ENCODE data around the gene DGKG.

Gene DGKG

DNA sequence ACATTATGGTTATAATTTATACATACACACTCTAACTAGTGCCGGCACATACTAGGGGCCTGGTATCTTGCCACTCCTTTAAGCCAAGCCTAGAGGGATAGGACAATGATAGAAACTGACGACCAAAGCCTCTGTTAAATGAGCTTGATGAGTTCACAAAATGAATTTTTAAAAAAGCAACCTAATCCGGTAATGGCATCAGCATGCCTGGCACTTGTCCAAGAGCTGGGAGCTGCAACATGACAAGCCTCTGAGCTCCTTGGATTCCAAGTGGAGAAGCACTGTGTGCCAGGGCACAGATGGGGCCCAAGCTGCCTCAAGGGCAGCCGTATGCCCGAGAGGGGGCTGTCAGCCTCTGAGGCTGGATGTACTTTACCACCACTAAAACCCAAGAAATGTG is 262.9 kb downstream of the DGKG start:
- no peak overlapping the region for H3K4me3 ChIP-seq (ENCODE audit: low read depth, low read length)
- TF ChIP-seq, protein P1, sequence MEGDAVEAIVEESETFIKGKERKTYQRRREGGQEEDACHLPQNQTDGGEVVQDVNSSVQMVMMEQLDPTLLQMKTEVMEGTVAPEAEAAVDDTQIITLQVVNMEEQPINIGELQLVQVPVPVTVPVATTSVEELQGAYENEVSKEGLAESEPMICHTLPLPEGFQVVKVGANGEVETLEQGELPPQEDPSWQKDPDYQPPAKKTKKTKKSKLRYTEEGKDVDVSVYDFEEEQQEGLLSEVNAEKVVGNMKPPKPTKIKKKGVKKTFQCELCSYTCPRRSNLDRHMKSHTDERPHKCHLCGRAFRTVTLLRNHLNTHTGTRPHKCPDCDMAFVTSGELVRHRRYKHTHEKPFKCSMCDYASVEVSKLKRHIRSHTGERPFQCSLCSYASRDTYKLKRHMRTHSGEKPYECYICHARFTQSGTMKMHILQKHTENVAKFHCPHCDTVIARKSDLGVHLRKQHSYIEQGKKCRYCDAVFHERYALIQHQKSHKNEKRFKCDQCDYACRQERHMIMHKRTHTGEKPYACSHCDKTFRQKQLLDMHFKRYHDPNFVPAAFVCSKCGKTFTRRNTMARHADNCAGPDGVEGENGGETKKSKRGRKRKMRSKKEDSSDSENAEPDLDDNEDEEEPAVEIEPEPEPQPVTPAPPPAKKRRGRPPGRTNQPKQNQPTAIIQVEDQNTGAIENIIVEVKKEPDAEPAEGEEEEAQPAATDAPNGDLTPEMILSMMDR (IDR thresholded peaks at IDR 0.05; ENCODE audit: insufficient read depth, low read length, missing control alignments), result no peak
- no peak for DNase-seq (ENCODE audit: low read depth, low spot score)
- CTCF ChIA-PET, result interaction anchor here (0.9 to 2.5 kb wide), 5 partner anchors 18 to 178 kb away, joined by 3 to 8 read pairs (median 6); no protein-coding TSS in a partner anchor
- POLR2A ChIA-PET, result interaction anchor here (0.5 to 2.8 kb wide), 2 partner anchors 9 to 168 kb away, joined by 4 to 14 read pairs; partner anchors contain the start of gene ETV5

DNA sequence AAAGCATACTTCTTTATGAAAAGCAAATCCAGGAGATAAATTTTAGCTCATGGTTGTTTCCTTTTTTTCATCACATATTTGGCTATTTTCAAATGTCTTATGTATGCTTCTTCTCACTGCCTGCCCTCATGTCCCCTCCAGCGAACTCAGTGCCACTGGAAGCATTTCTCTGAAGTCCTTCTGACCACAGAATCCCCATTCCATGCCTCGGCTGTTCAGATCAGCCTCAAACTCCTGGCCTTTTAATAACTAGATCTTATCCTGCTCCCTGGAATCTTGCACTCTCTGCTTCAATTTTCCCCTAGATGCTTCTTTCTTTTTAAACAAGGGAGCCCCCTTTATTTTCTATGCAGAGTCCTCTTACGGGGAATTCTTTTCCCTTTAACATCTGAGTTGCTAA is 263.3 kb downstream of the DGKG start:
- H3K4me3 ChIP-seq (ENCODE audit: low read depth, low read length), result no peak overlapping the region
- TF ChIP-seq, protein P1 (IDR thresholded peaks at IDR 0.05; ENCODE audit: insufficient read depth, low read length, missing control alignments), result no peak
- no peak for DNase-seq (ENCODE audit: low read depth, low spot score)
- CTCF ChIA-PET, result interaction anchor here (0.9 to 2.5 kb wide), 6 partner anchors 17 to 441 kb away, joined by 3 to 8 read pairs (median 6); no protein-coding TSS in a partner anchor
- POLR2A ChIA-PET, result interaction anchor here (0.5 to 2.8 kb wide), 2 partner anchors 10 to 167 kb away, joined by 4 to 14 read pairs; partner anchors contain the start of gene ETV5

DNA sequence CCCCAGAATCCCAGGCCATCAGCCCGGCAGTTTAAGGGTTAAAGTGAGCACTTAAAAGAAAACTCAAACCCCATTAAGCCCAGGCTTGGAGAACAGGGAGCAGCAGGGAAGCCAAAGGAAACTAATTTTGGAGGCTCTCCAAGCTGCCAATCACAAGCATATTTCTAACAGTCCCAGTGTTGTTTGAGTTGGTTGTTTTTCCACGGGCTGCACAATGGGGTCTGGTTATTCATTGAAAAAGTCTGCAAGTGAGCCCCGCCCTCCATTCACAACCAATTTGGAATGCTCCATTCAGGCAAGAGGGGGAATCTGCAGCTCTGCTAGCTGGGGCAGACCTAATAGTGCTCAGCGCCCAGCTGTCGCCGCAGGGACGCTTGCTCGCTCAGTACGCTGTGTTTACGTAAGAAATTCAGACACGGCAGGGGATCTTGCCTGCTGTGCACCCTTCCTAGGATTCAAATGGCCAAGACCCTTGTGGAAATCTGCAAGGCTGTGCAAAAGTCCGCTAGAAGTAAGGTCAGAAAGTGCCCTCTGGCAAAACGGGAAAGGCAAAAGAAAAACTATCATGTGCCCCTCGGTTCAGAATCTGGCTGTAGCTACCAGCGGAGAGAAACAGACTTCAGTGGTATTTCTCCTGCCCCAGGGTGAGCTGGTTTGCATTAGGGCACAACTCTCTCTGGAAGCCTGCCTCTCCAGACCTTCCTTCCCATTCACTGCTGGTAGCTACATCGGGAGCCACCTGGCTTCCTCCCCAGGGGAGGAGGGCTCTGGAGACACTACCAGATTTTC is 264.2 kb downstream of the DGKG start:
- no peak for DNase-seq (ENCODE audit: low read depth, low spot score)
- ChIA-PET CTCF (interaction anchor here (0.8 to 2.5 kb wide), 10 partner anchors 10 to 442 kb away, joined by 3 to 8 read pairs (median 5); no protein-coding TSS in a partner anchor), POLR2A (interaction anchor here (1.1 to 2.8 kb wide), 2 partner anchors 11 to 111 kb away, joined by 3 to 14 read pairs; partner anchors contain the start of gene ETV5)
- TF ChIP-seq, protein P1 (IDR thresholded peaks at IDR 0.05; ENCODE audit: insufficient read depth, low read length, missing control alignments), result no peak
- peak overlapping the region; percentile 55 for H3K4me3 ChIP-seq (ENCODE audit: low read depth, low read length)

DNA sequence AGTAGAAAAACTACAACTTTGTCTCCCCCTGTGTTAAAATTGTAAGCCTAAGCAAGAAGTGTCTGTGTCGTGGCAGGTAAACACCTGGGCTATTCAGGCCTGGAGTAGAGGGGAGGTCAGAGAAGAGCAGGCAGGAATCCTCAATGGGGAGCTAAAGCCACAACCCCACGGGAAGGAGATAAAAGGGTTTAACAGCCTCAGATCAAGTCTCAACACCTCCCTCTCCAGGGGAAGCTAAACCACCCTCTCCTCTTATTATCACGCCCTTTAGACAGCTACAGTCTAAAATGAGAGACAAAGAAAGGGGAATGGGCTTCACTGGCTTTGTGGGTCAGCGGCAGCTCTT is 264.7 kb downstream of the DGKG start:
- TF ChIP-seq, protein P1 (IDR thresholded peaks at IDR 0.05; ENCODE audit: insufficient read depth, low read length, missing control alignments), result no peak
- ChIA-PET CTCF (interaction anchor here (0.8 to 2.5 kb wide), 8 partner anchors 10 to 442 kb away, joined by 3 to 8 read pairs (median 4); no protein-coding TSS in a partner anchor), POLR2A (interaction anchor here (1.1 to 2.8 kb wide), 2 partner anchors 11 to 110 kb away, joined by 3 to 14 read pairs; partner anchors contain the start of gene ETV5)
- H3K4me3 ChIP-seq (ENCODE audit: low read depth, low read length), result no peak overlapping the region; the same call in 1 of the 2 replicates
- DNase-seq (ENCODE audit: low read depth, low spot score), result no peak

Measured in AG04449 (cell line).